HepG2 (cell line): ENCODE data around the gene CERS6. TPM values are rescaled to one million over a fixed set of nuclear protein-coding genes. Genes with fewer than 3 reads are reported as not detected.

Source experiments
- ATM ChIP-seq: fragments of 450-650 bp; IDR thresholded peaks from 2 replicates; pipeline ENCODE4 v1.7.1; 2017; ENCODE audit warnings: mild to moderate bottlenecking, borderline replicate concordance
- BRF2 ChIP-seq: sonication (generic); formaldehyde crosslinking; IDR thresholded peaks from 2 replicates; pipeline ENCODE4 v1.8.1; 2022; ENCODE audit warnings: mild to moderate bottlenecking, missing genetic modification reagents
- HCFC1 ChIP-seq: fragments of 150-350 bp; IDR thresholded peaks from 2 replicates; pipeline ENCODE4 v1.6.1; 2014; ENCODE audit warnings: low read depth, low read length
- NONO ChIP-seq, 2 experiments: fragments of 450-650 bp in 1 of 2; sonication (generic) in 1 of 2; formaldehyde crosslinking in 1 of 2; IDR thresholded peaks in 1 of 2; conservative IDR thresholded peaks in 1 of 2; 2 replicates each; pipeline versions ENCODE4 v1.6.1 to v1.8.0; 2017 to 2022; ENCODE audit warnings: mild to moderate bottlenecking in 1 of 2, missing genetic modification reagents in 1 of 2, moderate library complexity in 1 of 2
- PAX8 ChIP-seq: sonication (generic); formaldehyde crosslinking; IDR thresholded peaks from 2 replicates; pipeline ENCODE4 v1.8.0; 2022; ENCODE audit warnings: mild to moderate bottlenecking, missing genetic modification reagents, borderline replicate concordance
- PITX1 ChIP-seq: sonication (generic); formaldehyde crosslinking; IDR thresholded peaks from 2 replicates; pipeline ENCODE4 v1.5.1; 2020; ENCODE audit warnings: mild to moderate bottlenecking, missing genetic modification reagents
- RELA ChIP-seq: sonication (generic); formaldehyde crosslinking; IDR thresholded peaks from 2 replicates; pipeline ENCODE4 v1.4.0; 2020; ENCODE audit warnings: missing genetic modification reagents
- UBTF ChIP-seq: sonication (generic); formaldehyde crosslinking; IDR thresholded peaks from 2 replicates; pipeline ENCODE4 v1.4.0; 2020; ENCODE audit warnings: mild to moderate bottlenecking, missing genetic modification reagents
- ZNF441 ChIP-seq: sonication (generic); formaldehyde crosslinking; IDR thresholded peaks from 2 replicates; pipeline ENCODE4 v1.7.0; 2021; ENCODE audit warnings: missing genetic modification reagents, borderline replicate concordance
- ZNF615 ChIP-seq: sonication (generic); formaldehyde crosslinking; IDR thresholded peaks from 2 replicates; pipeline ENCODE4 v1.5.0; 2020; ENCODE audit warnings: mild to moderate bottlenecking, missing genetic modification reagents, borderline replicate concordance
- ZNF839 ChIP-seq: sonication (generic); formaldehyde crosslinking; IDR thresholded peaks from 2 replicates; pipeline ENCODE4 v1.4.0; 2020; ENCODE audit warnings: missing genetic modification reagents, mild to moderate bottlenecking, borderline replicate concordance
- polyA plus RNA-seq, 8 experiments: library from polyadenylated mRNA; depleted of rRNA in 3 of 8; stranded (reverse) in 7 of 8; unstranded in 1 of 8; fragments of >200 nt; fragmentation: Illumina TruSeq in 4 of 8; extraction: Trizol in 4 of 8; gene quantifications; 2 replicates each; pipeline versions ENCODE4 v1.2.1 to v1.2.3, GENCODE V29; 2011 to 2016; ENCODE audit warnings: low read depth in 4 of 8, missing spikeins in 1 of 8, mixed read lengths in 1 of 8; ENCODE audit not compliant: insufficient read depth in 1 of 8
- total RNA-seq, 5 experiments: library from RNA; depleted of rRNA; stranded (reverse); fragments of >200 nt; fragmentation: Illumina TruSeq; extraction: Trizol; gene quantifications; 2 replicates each; pipeline ENCODE4 v1.2.3, GENCODE V29; 2016; ENCODE audit warnings: low read depth in 1 of 5
- TF ChIP-seq, protein P1 (sequence below): sonication (generic); formaldehyde crosslinking; IDR thresholded peaks from 2 replicates; pipeline ENCODE4 v1.4.0; 2020; ENCODE audit warnings: mild to moderate bottlenecking, missing genetic modification reagents
- TF ChIP-seq, protein P2 (sequence below), 2 experiments: sonication (generic) in 1 of 2; formaldehyde crosslinking in 1 of 2; IDR thresholded peaks; 2 replicates each; pipeline versions ENCODE4 v1.4.0 to v1.6.1; 2016 to 2020; ENCODE audit warnings: borderline replicate concordance in 1 of 2, low read depth in 1 of 2, mild to moderate bottlenecking in 1 of 2, missing genetic modification reagents in 1 of 2
- TF ChIP-seq, protein P3 (sequence below): IDR thresholded peaks from 2 replicates; pipeline ENCODE4 v1.6.1; 2016

The CERS6 gene
- total and polyA plus RNA-seq, 2 of the 13 experiments (the other 11 are each of a cell fraction or from before 2014, with no cell fraction given), result 10.1 to 20.3 TPM

DNA sequence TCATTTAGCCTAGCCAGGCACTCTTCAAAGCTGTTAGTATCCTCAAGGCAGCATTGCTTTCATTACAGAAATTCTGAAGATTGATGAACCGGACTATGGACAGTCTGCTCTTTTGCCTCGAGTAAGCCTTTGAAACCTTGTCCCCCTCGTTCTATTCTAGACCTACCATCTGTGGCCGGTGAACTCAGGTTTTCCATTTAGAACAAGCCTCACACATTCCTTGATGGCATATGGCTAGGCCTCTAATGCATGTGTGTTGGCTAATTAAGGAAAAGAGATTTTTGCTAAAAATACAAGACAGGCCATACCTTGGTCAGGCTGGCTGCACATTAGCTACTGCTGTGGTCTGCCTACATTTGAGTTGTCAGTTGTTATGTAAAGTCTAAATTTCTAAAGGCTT, 111.8 kb downstream of the CERS6 start (continued):
- TF ChIP-seq UBTF (CRISPR knock-in tag) (no peak), ZNF839 (CRISPR knock-in tag) (no peak), NONO (IDR thresholded peaks at IDR 0.05) (no peak), NONO (CRISPR knock-in tag; conservative IDR thresholded peaks at IDR 0.05) (no peak), ATM (no peak), PAX8 (CRISPR knock-in tag) (no peak), HCFC1 (no peak), PITX1 (CRISPR knock-in tag) (no peak), ZNF615 (CRISPR knock-in tag) (no peak), BRF2 (no peak), ZNF441 (CRISPR knock-in tag) (no peak), RELA (CRISPR knock-in tag) (no peak)
- TF ChIP-seq, protein P1, sequence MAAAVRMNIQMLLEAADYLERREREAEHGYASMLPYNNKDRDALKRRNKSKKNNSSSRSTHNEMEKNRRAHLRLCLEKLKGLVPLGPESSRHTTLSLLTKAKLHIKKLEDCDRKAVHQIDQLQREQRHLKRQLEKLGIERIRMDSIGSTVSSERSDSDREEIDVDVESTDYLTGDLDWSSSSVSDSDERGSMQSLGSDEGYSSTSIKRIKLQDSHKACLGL (CRISPR knock-in tag), result no peak
- TF ChIP-seq, protein P2, sequence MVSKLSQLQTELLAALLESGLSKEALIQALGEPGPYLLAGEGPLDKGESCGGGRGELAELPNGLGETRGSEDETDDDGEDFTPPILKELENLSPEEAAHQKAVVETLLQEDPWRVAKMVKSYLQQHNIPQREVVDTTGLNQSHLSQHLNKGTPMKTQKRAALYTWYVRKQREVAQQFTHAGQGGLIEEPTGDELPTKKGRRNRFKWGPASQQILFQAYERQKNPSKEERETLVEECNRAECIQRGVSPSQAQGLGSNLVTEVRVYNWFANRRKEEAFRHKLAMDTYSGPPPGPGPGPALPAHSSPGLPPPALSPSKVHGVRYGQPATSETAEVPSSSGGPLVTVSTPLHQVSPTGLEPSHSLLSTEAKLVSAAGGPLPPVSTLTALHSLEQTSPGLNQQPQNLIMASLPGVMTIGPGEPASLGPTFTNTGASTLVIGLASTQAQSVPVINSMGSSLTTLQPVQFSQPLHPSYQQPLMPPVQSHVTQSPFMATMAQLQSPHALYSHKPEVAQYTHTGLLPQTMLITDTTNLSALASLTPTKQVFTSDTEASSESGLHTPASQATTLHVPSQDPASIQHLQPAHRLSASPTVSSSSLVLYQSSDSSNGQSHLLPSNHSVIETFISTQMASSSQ (IDR thresholded peaks at IDR 0.05; ENCODE audit: low read depth), result no peak
- TF ChIP-seq, protein P2 (CRISPR knock-in tag; IDR thresholded peaks at IDR 0.05; ENCODE audit: borderline replicate concordance), result no peak
- TF ChIP-seq, protein P3, sequence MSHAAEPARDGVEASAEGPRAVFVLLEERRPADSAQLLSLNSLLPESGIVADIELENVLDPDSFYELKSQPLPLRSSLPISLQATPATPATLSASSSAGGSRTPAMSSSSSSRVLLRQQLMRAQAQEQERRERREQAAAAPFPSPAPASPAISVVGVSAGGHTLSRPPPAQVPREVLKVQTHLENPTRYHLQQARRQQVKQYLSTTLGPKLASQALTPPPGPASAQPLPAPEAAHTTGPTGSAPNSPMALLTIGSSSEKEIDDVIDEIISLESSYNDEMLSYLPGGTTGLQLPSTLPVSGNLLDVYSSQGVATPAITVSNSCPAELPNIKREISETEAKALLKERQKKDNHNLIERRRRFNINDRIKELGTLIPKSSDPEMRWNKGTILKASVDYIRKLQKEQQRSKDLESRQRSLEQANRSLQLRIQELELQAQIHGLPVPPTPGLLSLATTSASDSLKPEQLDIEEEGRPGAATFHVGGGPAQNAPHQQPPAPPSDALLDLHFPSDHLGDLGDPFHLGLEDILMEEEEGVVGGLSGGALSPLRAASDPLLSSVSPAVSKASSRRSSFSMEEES (CRISPR knock-in tag), result no peak
